AG09319 (cell line): ENCODE results near the gene C8G.

ENCODE experiments used
- DNase-seq: peaks from one replicate; pipeline ENCODE4 v3.0.0-alpha.2; 2010; ENCODE audit warnings: low read depth; ENCODE audit errors: extremely low read depth
- CTCF ChIP-seq: IDR thresholded peaks from 2 replicates; pipeline ENCODE4 v1.5.1; 2011; ENCODE audit warnings: low read depth, mild to moderate bottlenecking, inconsistent platforms, low read length, moderate library complexity

The C8G gene

GRCh38 chr9:136936645-136937170 is 8.3 kb upstream of the C8G start:
- no peak for TF ChIP-seq CTCF
- no peak for DNase-seq

GRCh38 chr9:136937186-136938001 is 7.6 kb upstream of the C8G start:
- no peak for TF ChIP-seq CTCF
- no peak for DNase-seq

- no peak for TF ChIP-seq CTCF
- no peak for DNase-seq
Measured at GRCh38 chr9:136939431-136939995, 5.5 kb upstream of the C8G start.

- no peak for DNase-seq
- TF ChIP-seq CTCF, result no peak
Measured at GRCh38 chr9:136939996-136940525, 5.0 kb upstream of the C8G start.

GRCh38 chr9:136940526-136941230 is 4.4 kb upstream of the C8G start:
- DNase-seq, result no peak
- no peak for TF ChIP-seq CTCF

- TF ChIP-seq CTCF, result no peak
- DNase-seq, result no peak
Measured at GRCh38 chr9:136941231-136942111, 3.6 kb upstream of the C8G start.
